SKM-1 treated with dmso at 0.1 percent for 144 hours (cell line): ENCODE data around the gene ATP6V1B1.

Experiments
- DNase-seq: peaks from one replicate; lab custom pipeline; 2025; ENCODE audit not compliant: unreplicated experiment; lab: John Stamatoyannopoulos, UW

Gene ATP6V1B1

DNA sequence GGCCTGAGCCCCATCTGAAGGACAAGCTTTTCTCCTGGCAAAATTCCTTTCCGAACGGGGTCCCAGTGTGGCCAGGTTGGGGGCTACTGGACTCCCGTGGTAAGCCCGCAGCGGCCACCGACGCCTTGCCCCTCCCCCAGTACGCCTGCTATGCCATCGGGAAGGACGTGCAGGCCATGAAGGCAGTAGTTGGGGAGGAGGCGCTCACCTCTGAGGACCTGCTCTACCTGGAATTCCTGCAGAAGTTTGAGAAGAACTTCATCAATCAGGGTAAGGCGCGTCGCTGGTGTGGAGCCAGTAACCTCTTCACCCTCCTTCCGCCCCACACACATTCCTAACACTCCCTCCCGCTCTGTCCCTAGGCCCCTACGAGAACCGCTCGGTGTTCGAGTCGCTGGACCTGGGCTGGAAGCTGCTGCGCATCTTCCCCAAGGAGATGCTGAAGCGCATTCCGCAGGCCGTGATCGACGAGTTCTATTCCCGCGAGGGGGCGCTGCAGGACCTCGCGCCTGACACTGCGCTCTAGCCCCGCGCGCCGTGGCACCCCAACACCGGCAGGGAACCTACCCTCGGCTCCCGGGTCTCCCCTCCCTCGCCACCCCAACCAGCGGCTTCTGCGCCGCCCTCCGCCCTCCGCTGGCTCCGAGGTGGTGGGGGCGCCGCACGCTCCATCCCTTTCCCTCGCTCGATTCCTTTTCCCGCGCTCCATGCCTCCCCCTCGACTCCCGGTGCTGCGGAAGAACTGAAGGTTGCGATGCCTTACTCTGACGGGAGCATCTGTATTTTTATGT lies 29.1 kb downstream of the ATP6V1B1 start:
- DNase-seq, result peak; percentile 31

DNA sequence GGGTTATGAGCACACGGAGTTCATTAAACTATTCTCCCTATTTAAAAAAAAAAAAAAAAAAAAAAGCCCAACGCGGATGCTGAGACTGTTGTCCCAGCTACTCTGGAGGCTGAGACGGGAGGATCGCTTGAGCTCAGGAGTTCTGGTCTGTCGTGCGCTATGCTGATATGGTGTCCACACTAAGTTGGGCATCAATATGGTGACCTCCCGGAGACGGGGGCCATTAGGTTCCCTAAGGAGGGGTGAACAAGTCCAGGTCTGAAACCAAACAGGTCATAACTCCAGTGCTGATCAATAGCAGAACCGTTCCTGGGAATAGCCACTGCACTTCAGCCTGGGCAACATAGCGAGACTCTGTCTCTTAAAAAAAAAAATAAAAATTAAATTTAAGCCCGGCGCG lies 29.8 kb downstream of the ATP6V1B1 start:
- DNase-seq, result no peak

DNA sequence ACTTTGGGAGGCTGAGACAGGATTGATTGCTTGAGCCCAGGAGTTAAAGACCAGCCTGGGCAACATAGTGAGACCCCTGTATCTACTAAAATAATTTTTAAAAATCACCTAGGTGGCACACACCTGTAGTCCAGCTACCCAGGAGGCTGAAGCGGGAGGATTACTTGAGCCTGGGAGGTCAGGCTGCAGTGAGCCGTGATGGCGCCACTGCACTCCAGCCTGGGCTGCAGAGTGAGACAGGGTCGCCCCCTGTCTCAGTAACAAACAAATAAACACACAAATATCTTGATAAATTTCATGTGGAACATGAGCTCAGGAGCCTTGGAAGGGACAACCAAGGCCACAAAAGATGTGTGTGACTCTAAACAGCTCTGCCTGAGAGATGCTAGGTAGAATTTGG lies 31.0 kb downstream of the ATP6V1B1 start:
- DNase-seq, result no peak

DNA sequence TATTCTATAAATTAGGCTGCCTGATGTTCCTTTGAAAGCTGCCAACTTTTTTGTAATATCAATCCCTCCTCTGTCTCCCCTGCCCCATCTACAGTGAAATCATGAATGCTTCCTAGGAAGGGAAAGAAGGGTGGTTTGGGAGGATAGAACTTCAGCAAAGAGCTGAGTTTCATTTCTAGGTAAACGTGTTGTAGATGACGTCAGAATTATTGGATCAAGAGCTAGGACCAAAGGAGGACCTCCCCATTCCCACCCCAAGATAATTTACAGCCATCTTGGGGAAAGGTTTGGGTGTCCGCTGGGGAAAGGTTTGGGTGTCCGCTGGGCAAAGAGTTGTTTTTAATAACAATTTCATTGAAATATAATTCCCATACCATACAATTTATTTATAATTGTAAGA lies 31.5 kb downstream of the ATP6V1B1 start:
- DNase-seq, result no peak

DNA sequence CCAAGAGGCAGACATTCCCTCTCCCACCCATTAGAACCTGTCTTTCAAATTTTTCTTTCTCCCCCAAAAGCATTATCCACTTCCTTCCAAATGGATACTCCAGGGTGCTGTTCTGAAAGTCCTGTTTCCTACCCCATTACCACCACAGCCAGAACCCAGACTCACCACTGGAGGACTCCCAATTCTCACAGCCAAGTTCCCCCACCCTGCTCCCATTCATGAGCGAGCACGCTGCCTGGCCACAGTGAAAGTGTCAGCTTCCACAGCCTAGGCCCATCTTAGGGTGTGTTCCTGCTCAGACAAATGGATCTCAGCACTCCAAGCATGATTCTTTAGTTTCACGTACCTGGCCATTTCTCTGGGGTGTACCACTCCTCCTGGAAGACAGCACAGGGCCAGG lies 38.9 kb downstream of the ATP6V1B1 start:
- no peak for DNase-seq

DNA sequence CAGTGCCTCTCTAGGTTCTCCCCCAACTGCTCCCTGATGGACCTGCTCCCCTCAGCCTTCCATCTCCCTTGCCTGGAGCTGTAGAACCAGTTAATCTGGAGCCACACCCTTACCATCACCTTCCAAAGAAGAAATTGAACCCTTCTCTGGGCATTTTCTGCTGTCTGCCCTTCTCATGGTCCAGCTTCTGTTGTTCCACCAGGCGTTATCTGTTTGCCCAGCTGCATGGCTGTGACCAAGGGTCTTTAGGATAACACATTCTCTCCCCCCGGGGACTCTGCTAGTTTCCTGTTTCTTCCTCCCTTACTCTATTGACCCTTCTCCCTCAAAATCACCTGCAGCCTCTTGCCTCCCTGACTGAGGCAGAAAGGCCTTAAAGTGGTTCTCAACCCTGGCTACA lies 39.5 kb downstream of the ATP6V1B1 start:
- DNase-seq, result no peak

DNA sequence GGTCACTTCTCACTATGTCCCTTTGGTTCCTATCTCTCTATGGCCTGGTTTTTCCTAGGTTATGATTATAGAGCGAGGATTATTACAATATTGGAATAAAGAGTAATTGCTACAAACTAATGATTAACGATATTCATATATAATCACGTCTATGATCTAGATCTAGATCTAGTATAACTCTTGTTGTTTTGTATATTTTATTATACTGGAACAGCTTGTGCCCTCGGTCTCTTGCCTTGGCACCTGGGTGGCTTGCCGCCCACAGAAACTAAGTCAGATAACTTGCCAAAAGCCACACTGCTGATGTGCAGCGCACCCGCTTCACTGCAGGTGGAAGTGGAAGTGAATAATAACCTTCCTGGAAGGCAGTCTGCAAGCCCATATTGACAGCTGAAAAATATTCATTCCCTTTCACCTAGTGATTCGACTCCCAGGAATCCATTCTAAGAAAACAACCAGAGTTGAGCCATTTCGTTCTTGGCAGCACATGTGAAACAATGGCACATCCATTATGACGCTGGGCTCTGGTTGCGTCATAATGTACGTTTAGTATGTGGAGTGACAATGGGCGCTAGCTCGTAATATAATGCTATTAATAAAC lies 42.0 kb downstream of the ATP6V1B1 start:
- DNase-seq, result no peak

DNA sequence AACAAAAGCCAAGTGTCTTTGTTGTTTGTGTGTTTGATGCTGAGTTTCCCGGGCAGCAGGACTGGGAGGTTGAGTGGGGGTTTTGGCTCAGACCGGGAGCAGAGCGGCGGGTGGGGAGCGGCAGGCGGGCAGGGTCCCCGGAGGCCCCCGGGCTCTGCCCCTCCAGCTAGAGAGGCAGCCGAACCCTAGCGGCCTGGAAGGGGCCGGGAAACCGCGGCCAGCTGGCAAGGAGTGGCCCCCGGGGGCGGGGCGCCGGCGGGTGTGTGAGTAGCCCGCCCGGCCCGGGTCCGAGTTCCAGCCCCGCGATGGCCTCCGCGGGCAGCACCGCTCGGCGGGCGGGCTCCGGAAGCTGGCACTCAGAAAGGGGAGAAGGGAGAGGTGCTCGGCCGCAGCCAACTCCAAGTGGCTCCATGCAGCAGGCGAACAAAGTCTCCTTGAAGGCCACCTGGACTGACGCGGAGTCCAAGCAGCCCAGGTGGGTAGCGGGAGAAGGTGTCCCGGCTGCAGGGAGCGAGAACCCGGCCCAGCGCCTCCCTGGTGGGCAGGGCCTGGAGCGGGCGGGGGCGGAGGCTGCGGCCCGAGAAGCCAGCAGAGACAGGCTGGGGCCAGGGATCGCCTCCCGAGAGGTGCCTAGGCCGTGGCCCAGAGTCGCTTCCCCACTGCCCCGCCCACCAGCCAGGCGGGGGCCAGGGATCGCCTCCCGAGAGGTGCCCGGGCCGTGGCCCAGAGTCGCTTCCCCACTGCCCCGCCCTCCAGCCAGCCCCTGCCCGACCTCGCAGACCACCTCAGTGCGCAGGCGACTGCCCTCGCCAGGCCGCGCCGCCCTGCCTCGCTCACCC lies 42.9 kb downstream of the ATP6V1B1 start, which contains the start of gene ANKRD53:
Gene ANKRD53 (plus strand): TSS at position 290 of the 839 bp plus-strand sequence. CDS start 16 bp downstream, at position 306.
- DNase-seq, result no peak

DNA sequence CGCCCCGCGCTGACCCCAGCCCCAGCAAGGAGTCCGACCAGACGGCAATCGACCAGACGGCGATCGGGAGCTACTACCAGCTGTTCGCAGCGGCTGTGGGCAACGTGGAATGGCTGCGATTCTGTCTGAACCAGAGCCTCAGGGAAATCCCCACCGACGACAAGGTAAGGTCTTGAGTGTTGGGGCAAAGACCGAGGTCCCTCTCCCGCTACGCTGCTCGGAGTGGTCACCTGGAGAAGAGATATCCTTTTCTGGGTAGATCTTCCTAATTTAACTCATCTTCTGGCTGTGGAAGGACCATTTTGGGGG lies 43.4 kb downstream of the ATP6V1B1 start:
- no peak for DNase-seq

DNA sequence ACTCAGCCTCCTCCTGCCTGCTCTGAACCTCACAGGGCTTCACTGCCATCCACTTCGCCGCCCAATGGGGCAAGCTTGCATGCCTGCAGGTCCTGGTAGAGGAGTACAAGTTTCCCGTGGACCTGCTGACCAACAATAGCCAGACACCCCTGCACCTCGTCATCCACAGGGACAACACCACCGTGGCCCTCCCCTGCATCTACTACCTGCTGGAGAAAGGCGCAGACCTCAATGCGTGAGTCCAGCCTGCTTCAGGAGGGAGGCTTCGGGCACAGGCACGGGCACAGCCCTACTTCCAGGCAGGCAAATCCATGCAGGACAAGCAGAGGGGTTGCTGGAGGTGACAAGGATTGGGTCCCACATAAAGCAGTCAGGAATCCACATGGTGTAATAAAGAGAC lies 43.9 kb downstream of the ATP6V1B1 start:
- no peak for DNase-seq

DNA sequence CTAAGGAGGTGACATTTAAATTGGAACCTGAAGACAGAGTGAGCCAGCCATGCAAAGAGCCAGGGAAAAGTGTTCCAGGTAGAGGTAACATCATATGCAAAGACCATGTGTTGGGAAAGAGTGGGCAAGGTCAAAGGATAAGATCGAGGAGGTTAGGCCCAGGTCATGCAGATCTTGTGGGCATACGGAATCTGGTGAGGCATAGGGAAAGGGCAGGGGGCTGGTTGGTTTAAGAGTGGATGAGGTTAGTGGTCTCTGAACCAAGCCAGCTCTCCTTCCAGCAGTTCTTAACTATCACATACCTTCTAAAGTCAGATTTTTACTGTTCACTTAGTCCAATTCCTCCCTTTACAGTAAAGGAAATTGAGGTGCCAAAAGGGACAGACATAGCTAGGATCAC lies 45.7 kb downstream of the ATP6V1B1 start:
- DNase-seq, result no peak

DNA sequence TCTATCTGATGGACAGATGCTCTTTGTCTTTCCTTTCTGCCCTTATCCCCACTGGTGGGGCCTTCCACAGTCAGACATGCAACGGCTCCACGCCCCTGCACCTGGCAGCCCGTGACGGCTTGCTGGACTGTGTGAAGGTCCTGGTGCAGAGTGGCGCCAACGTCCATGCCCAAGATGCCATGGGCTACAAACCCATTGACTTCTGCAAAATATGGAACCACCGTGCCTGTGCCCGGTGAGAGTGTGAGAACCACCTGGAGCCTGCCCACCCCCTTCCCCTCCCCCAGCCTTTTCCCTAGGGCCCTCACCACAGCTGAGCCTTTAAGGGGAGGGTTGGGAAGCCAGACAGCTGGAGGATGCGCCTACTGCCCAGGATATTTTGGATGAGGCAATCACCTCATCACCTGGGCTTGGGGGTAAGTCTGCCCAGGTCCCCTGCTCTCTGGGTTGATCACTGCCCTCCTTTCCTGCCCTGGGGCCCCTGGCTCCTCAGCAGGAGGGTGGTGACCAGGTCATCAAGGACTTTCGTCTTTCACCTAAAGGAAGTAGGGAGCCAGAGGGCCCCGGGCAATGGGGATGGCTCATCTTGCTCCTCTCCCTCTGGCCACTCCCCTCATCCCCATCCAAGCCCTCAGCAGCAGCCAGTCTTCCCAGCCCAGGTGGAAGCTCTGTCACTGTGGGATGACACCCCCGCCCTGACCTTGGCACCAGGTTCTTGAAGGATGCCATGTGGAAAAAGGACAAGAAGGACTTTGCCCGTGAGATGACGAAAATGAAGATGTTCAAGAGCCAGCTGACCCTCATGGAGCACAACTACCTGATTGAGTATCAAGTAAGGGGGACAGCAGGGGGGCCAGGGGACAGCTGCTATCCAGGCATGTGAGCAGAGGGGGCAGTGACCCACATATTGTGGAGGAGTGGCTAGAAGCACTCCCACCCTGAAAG lies 46.4 kb downstream of the ATP6V1B1 start:
- DNase-seq, result no peak

DNA sequence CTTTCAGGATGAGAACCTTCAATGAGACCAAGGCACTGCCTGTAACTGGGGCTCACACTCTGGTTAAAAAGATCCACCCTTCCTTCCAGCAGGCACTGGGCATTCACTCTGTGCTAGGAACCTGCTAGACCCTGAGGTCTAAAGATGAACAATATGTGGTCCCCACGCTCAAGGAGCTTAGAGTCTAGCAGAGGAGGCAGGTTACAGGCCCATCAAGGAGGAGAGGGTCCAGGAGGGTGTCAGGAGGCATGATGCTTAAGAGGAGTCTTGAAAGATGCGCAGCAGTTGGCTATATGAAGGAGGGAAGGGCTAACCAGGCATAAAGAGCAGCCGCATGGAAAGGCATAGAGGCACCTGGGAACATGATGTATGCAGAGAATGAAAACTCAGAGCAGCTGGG lies 47.3 kb downstream of the ATP6V1B1 start:
- no peak for DNase-seq

DNA sequence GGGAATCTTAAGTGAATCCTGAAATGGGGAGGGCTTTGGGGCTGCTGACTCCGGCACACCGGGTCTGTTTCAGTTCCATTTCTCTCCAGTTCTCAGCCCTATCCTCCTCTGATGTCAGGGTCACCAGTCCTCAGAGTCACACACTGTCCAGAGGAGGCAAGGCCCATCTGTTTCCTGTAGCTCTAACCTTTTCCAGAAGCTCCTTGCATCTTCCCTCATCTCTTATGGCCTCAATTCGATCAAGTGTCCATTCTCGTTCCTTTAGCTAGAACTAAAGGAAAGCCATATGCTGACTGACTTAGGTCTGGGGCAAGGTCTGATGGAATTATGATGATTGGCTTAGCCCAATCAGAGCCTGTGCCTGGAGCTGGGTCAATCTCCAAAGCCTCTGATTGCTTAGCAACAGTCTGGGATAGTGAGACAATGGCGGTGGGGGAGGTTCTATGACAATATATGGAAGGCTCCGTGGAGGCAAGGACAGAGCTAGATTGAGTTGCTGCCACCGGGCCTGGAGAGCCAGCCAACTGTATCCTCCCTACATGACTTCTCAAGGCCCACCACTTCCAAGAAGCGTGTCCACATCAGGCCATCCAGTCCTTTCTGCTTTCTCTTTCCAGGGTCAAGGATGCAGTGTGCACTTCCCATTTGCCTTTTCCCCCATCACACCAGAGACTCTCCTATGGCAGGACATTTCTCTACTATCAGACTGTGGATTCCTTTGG lies 48.0 kb downstream of the ATP6V1B1 start:
- DNase-seq, result no peak

DNA sequence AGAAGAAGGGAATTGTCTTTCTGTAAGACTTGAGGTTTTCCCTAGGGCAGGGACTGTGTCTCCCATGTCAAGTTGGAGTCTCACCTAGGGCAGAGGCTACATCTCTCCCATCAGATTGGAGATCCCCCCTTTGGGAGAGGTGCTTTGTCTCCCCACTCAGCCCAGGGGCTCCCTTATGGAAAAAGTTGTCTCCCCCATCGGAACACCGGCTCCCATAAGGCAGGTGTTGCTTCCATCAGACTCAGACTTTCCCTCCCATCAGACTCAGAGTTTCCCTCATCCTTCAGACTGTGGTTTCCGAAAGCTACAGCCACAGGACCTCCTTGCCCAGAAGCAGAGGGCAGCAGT lies 48.5 kb downstream of the ATP6V1B1 start:
- no peak for DNase-seq

DNA sequence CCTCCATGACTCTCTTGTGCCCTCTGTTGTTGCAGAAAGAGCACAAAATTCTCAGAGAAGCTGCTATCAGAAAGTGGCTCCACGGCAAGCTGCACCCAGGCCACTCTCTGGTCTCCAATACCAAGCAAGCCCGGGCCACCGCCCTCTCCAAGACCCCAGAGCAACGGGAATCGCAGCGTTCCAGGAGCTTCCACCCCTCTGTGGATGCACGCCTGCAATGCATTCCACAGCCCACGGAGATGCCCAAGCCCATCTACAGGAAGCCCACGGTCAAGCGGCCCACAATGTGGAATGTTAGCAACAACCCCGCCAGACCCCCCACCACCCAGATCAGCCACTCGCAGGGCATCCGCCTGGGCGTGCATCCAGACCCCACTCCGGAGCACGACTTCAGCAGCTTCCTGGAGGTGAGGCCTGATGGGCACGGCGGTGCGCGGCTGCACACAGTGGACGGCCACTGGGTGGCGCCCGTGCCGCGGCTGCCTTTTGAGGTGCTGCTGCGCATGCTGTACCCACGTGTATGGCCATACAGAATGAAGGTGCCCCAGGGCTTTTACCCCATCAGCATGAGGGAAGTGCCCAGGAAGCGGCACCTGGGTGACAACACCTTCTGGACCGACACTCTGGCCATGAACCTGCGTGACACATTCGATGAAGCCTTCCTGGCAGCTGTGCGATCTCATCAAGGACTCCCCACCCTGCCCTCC lies 49.0 kb downstream of the ATP6V1B1 start:
- DNase-seq, result no peak

DNA sequence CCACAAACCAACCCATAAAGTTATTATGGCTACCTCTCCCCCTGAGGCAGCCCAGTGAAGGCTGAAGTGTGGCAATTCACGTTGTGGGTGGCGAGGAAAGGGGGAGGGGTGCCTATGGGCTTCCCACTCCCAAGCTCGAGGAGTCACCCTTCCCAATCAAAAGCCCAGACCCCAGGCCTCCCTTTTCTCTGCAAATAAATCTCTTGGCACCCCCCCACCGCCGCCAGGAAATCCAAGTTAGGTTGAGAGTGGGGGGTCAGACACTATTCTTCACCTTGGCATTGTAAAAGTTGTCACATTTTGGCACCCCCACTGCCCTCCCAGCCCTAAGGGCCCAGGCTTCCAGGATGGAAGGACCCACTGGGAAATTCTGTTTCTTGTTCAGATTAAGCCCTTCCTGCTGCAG lies 49.6 kb downstream of the ATP6V1B1 start:
- DNase-seq, result no peak

DNA sequence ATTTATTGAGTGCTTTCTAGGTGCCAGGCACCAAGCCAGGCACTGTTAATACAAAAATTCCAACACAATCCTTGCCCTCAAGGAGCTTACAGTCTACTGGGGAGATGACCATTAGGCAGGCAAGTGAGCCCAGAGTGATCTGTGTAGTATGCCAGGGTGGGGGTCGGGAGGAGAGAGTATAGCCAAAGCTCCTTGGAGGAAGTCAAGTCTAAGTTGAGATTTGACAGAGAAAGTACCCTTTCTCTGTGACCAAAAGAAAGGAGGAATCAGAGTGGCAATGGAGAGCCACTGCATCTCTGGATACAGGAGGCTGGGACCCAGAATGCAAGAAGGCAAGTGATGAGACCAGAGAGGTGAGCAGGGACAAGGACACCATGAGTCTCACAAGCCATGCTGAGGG lies 50.3 kb downstream of the ATP6V1B1 start:
- no peak for DNase-seq

DNA sequence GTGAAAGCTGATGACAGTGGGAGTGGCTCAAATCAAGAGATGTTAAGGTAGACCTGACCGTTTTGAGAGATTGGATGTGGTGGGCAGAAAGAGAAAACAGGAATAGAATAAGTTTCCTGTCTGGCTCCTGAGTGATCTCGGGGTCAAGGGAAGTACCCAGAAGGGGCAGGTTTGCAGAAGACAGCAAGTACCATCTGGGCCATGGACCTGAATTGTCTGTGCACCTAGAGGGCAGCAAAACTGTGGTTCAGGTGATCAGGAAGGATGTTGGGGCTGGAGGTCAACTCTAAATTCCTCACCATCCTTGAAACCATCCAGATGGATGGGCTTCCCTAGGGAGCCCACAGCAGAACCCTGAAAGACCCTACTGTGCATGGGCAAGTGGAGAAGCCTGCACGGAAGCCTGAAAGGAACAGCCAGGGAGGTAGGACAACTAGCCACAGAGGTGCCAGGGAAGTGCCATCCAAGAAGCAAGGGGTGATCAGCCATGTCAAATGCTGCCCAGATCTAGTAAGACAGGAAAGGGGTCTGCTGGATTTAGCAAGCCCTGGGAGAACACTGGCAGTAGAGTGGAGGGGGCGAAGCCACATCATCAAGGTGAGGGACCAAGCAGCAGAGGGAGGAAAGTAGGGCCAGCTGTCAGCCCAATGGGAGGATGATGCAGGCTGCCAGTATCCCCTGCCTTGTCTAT lies 50.9 kb downstream of the ATP6V1B1 start:
- DNase-seq, result no peak
